ENCODE data around the gene D2HGDH. TPM values are rescaled to one million over a fixed set of nuclear protein-coding genes. Genes with fewer than 3 reads are reported as not detected.

The D2HGDH gene
- total RNA-seq, 1 experiment from 2014 or later: 10.0 TPM

GRCh38 chr2:241720560-241720959 is 13.9 kb upstream of the D2HGDH start:
- Histone ChIP-seq H2BK120ac (ENCODE audit: low read depth, low read length, poor library complexity, severe bottlenecking) (no peak overlapping the region), H2BK20ac (ENCODE audit: low read depth, low read length, poor library complexity, severe bottlenecking) (no peak overlapping the region), H2BK5ac (ENCODE audit: insufficient read length, low read length) (no peak overlapping the region), H3K27ac (ENCODE audit: insufficient read length, low read depth, low read length) (no peak overlapping the region), H3K9me3 (ENCODE audit: control insufficient read depth, low read depth, low read length) (peaks cover 9% of the 10 kb centered on the region), H2BK12ac (ENCODE audit: insufficient read length, low read depth, low read length) (no peak overlapping the region), H3K27me3 (ENCODE audit: insufficient read depth, low read length) (no peaks in the 10 kb centered on the region), H4K8ac (replicated peaks; ENCODE audit: insufficient read length, low read depth, low read length) (no peak overlapping the region), H4K20me1 (ENCODE audit: control insufficient read depth, insufficient read depth, insufficient read length) (no peaks in the 10 kb centered on the region), H3T11ph (ENCODE audit: low read length) (no peak overlapping the region), H3K9ac (ENCODE audit: extremely low read depth, insufficient read length, low read length) (no peak overlapping the region), H4K91ac (ENCODE audit: insufficient read length, low read depth, low read length) (no peak overlapping the region), H3K4me1 (ENCODE audit: insufficient read depth, low read length) (no peaks in the 10 kb centered on the region), H3K23me2 (ENCODE audit: insufficient read length, low read depth, low read length, poor library complexity, severe bottlenecking) (no peaks in the 10 kb centered on the region), H3K4me2 (ENCODE audit: insufficient read depth, insufficient read length, low read length) (no peak overlapping the region), H3K79me1 (ENCODE audit: insufficient read depth, low read depth, low read length, poor library complexity, severe bottlenecking) (no peaks in the 10 kb centered on the region), H4K5ac (ENCODE audit: insufficient read length, low read depth, low read length) (no peak overlapping the region), H3K4ac (ENCODE audit: low read depth, low read length) (no peak overlapping the region), H2AK5ac (ENCODE audit: insufficient read length, low read length) (no peak overlapping the region), H3K23ac (ENCODE audit: insufficient read length, low read depth, low read length) (no peak overlapping the region), H3K14ac (ENCODE audit: insufficient read depth, low read length) (no peak overlapping the region), H3K18ac (ENCODE audit: insufficient read length, low read depth, low read length) (no peak overlapping the region), H2AFZ (ENCODE audit: low read length) (no peak overlapping the region), H3K56ac (ENCODE audit: insufficient read length, low read depth, low read length) (no peak overlapping the region), H3K79me2 (ENCODE audit: insufficient read depth, low read length) (no peaks in the 10 kb centered on the region), H2BK15ac (ENCODE audit: low read depth, low read length) (no peak overlapping the region)
- no peak for DNase-seq
- WGBS (ENCODE audit: extremely low coverage, insufficient read length, low lambda C conversion rate): no CpG with 5 or more reads among the region's 15 CpGs
- Mint-ChIP-seq H3K27ac (no peak overlapping the region), H3K4me1 (no peaks in the 10 kb centered on the region), H3K9me3 (peaks cover 20 to 26% of the 10 kb centered on the region in 2 experiments), H3K36me3 (ENCODE audit: insufficient read depth in 1 of 3, low read depth in 3 of 3) (peaks cover 57 to 83% (median 82%) of the 10 kb centered on the region in 3 experiments), H3K27me3 (ENCODE audit: low read depth) (no peaks in the 10 kb centered on the region), H3K4me3 (no peak overlapping the region)
- TF ChIP-seq, protein P1, sequence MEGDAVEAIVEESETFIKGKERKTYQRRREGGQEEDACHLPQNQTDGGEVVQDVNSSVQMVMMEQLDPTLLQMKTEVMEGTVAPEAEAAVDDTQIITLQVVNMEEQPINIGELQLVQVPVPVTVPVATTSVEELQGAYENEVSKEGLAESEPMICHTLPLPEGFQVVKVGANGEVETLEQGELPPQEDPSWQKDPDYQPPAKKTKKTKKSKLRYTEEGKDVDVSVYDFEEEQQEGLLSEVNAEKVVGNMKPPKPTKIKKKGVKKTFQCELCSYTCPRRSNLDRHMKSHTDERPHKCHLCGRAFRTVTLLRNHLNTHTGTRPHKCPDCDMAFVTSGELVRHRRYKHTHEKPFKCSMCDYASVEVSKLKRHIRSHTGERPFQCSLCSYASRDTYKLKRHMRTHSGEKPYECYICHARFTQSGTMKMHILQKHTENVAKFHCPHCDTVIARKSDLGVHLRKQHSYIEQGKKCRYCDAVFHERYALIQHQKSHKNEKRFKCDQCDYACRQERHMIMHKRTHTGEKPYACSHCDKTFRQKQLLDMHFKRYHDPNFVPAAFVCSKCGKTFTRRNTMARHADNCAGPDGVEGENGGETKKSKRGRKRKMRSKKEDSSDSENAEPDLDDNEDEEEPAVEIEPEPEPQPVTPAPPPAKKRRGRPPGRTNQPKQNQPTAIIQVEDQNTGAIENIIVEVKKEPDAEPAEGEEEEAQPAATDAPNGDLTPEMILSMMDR (conservative IDR thresholded peaks at IDR 0.05): no peak
